Renal cortical epithelial cell (primary cell): ENCODE measurements around the gene EEA1. TPM values are rescaled to one million over a fixed set of nuclear protein-coding genes. Genes with fewer than 3 reads are reported as not detected.
"Not testable (repeated sequence)": the region's sequence is repeated elsewhere in the genome, so short reads cannot be mapped to it uniquely, and the experiment has no call there.

Source experiments
- DNase-seq: peaks from one replicate; pipeline ENCODE4 v3.0.0-alpha.2; 2011; ENCODE audit warnings: low read depth
- total RNA-seq: library from RNA; depleted of rRNA; stranded (reverse); fragments of >200 nt; gene quantifications from 2 replicates; pipeline ENCODE4 v1.2.3, GENCODE V29; 2014

Gene EEA1
- total RNA-seq, 1 donor from 2014 or later, result 43.4 TPM

- no peak for DNase-seq
Measured at GRCh38 chr12:92803903-92804302, 125.2 kb downstream of the EEA1 start.

- DNase-seq, result no peak
Measured at GRCh38 chr12:92802906-92803305, 126.2 kb downstream of the EEA1 start.

GRCh38 chr12:92796650-92797049, 132.4 kb downstream of the EEA1 start:
- DNase-seq, result peak; percentile 14

- no peak for DNase-seq
Measured at GRCh38 chr12:92794814-92795213, 134.3 kb downstream of the EEA1 start.

- DNase-seq, result not testable (repeated sequence)
Measured at GRCh38 chr12:92794356-92794755, 134.7 kb downstream of the EEA1 start.

GRCh38 chr12:92786045-92786444, 143.1 kb downstream of the EEA1 start:
- DNase-seq, result no peak

- DNase-seq, result no peak
Measured at GRCh38 chr12:92785563-92785950, 143.5 kb downstream of the EEA1 start.

- peak; percentile 82 for DNase-seq
Measured at GRCh38 chr12:92784797-92785562, 144.1 kb downstream of the EEA1 start.

GRCh38 chr12:92784356-92784755, 144.7 kb downstream of the EEA1 start:
- no peak for DNase-seq

- peak; percentile 25 for DNase-seq
Measured at GRCh38 chr12:92779902-92780301, 149.2 kb downstream of the EEA1 start.

GRCh38 chr12:92778525-92778924, 150.6 kb downstream of the EEA1 start:
- no peak for DNase-seq

GRCh38 chr12:92775416-92775815, 153.7 kb downstream of the EEA1 start:
- DNase-seq, result no peak

GRCh38 chr12:92771001-92771400, 158.1 kb downstream of the EEA1 start:
- DNase-seq, result no peak

GRCh38 chr12:92769124-92769901, 159.8 kb downstream of the EEA1 start:
- DNase-seq, result peak; percentile 56

- no peak for DNase-seq
Measured at GRCh38 chr12:92765871-92766270, 163.2 kb downstream of the EEA1 start.

GRCh38 chr12:92764831-92765230, 164.3 kb downstream of the EEA1 start:
- DNase-seq, result no peak

GRCh38 chr12:92762773-92763172, 166.3 kb downstream of the EEA1 start:
- DNase-seq, result no peak

- peak; percentile 85 for DNase-seq
Measured at GRCh38 chr12:92759634-92760268, 169.3 kb downstream of the EEA1 start.

- no peak for DNase-seq
Measured at GRCh38 chr12:92757597-92758121, 171.4 kb downstream of the EEA1 start.

- no peak for DNase-seq
Measured at GRCh38 chr12:92756898-92757596, 172.0 kb downstream of the EEA1 start.

GRCh38 chr12:92753976-92754885, 174.9 kb downstream of the EEA1 start:
- peak; percentile 18 for DNase-seq
